Mesenchymal stem cell (in vitro differentiated cells and primary cell): ENCODE results near the gene MBNL1.
"Not testable (repeated sequence)": the region's sequence is repeated elsewhere in the genome, so short reads cannot be mapped to it uniquely, and the experiment has no call there.

Source experiments
- DNase-seq: peaks from one replicate; pipeline ENCODE4 v3.0.0-alpha.2; 2013
- H2AFZ ChIP-seq: one replicate; pipeline ENCODE4 v1.6.1; 2013; ENCODE audit warnings: low read depth, mild to moderate bottlenecking, control low read depth, inconsistent platforms, low read length, moderate library complexity
- H2AK5ac ChIP-seq: 2 replicates; pipeline ENCODE4 v1.6.1; 2013; ENCODE audit warnings: low read length, moderate library complexity, mild to moderate bottlenecking, inconsistent platforms; ENCODE audit not compliant: severe bottlenecking
- H2BK120ac ChIP-seq: one replicate; pipeline ENCODE4 v1.6.1; 2013; ENCODE audit warnings: low read depth, mild to moderate bottlenecking, inconsistent platforms, low read length, moderate library complexity
- H2BK12ac ChIP-seq, 2 experiments: one replicate each; pipeline ENCODE4 v1.6.1; 2013; ENCODE audit warnings: inconsistent platforms in 2 of 2, low read length in 2 of 2, mild to moderate bottlenecking in 2 of 2, moderate library complexity in 2 of 2, control low read depth in 1 of 2
- H2BK15ac ChIP-seq: one replicate; pipeline ENCODE4 v1.6.1; 2013; ENCODE audit warnings: mild to moderate bottlenecking, low read depth, inconsistent platforms; ENCODE audit not compliant: poor library complexity, severe bottlenecking
- H2BK5ac ChIP-seq: 2 replicates; pipeline ENCODE4 v1.6.1; 2013; ENCODE audit warnings: low read depth, mild to moderate bottlenecking, low read length, control low read depth, inconsistent platforms; ENCODE audit not compliant: poor library complexity, severe bottlenecking
- H3K14ac ChIP-seq, 2 experiments: one replicate each; pipeline ENCODE4 v1.6.1; 2013; ENCODE audit warnings: inconsistent platforms in 2 of 2, low read length in 2 of 2, control low read depth in 1 of 2, mild to moderate bottlenecking in 1 of 2, moderate library complexity in 1 of 2
- H3K18ac ChIP-seq, 2 experiments: one replicate each; pipeline ENCODE4 v1.6.1; 2013; ENCODE audit warnings: inconsistent platforms in 2 of 2, low read length in 2 of 2, control low read depth in 1 of 2, low read depth in 1 of 2, mild to moderate bottlenecking in 1 of 2
- H3K23ac ChIP-seq, 2 experiments: one replicate each; pipeline ENCODE4 v1.6.1; 2013; ENCODE audit warnings: inconsistent platforms in 2 of 2, low read length in 2 of 2, mild to moderate bottlenecking in 2 of 2, moderate library complexity in 2 of 2, control low read depth in 1 of 2
- H3K27ac ChIP-seq: 2 replicates; pipeline ENCODE4 v1.5.1; 2013; ENCODE audit warnings: mild to moderate bottlenecking, moderate library complexity, low read length, control low read depth, inconsistent platforms; ENCODE audit not compliant: poor library complexity, severe bottlenecking
- H3K27me3 ChIP-seq, 2 experiments: 2 replicates each; pipeline versions ENCODE4 v1.6.1 to v1.7.0; 2013; ENCODE audit warnings: low read length in 2 of 2, mild to moderate bottlenecking in 2 of 2, moderate library complexity in 2 of 2, control low read depth in 1 of 2, inconsistent platforms in 1 of 2; ENCODE audit not compliant: control insufficient read depth in 1 of 2, insufficient read depth in 1 of 2
- H3K36me3 ChIP-seq, 2 experiments: 2 replicates each; pipeline versions ENCODE4 v1.6.1 to v1.7.0; 2013; ENCODE audit warnings: low read length in 2 of 2, control low read depth in 1 of 2, inconsistent platforms in 1 of 2, low read depth in 1 of 2, mild to moderate bottlenecking in 1 of 2; ENCODE audit not compliant: insufficient read depth in 2 of 2, control insufficient read depth in 1 of 2
- H3K4ac ChIP-seq, 2 experiments: one replicate each; pipeline ENCODE4 v1.6.1; 2013; ENCODE audit warnings: inconsistent platforms in 2 of 2, low read length in 2 of 2, mild to moderate bottlenecking in 2 of 2, moderate library complexity in 2 of 2, control low read depth in 1 of 2, low read depth in 1 of 2
- H3K4me1 ChIP-seq: 2 replicates; pipeline ENCODE4 v1.6.1; 2013; ENCODE audit warnings: low read depth, low read length, control low read depth; ENCODE audit not compliant: control insufficient read depth, insufficient read depth
- H3K4me2 ChIP-seq: 2 replicates; pipeline ENCODE4 v1.6.1; 2013; ENCODE audit warnings: low read length, mild to moderate bottlenecking, inconsistent platforms; ENCODE audit not compliant: poor library complexity, severe bottlenecking
- H3K4me3 ChIP-seq, 2 experiments: 2 replicates each; pipeline versions ENCODE4 v1.5.1 to v1.7.0; 2013; ENCODE audit warnings: low read length in 2 of 2, mild to moderate bottlenecking in 2 of 2, control low read depth in 1 of 2, low read depth in 1 of 2; ENCODE audit not compliant: insufficient read depth in 1 of 2
- H3K79me1 ChIP-seq: replicated peaks from 2 replicates; pipeline ENCODE4 v1.6.1; 2013; ENCODE audit warnings: mild to moderate bottlenecking, control low read depth, low read length, inconsistent platforms; ENCODE audit not compliant: poor library complexity, severe bottlenecking
- H3K9ac ChIP-seq: 2 replicates; pipeline ENCODE4 v1.7.0; 2013; ENCODE audit warnings: mild to moderate bottlenecking, low read length, moderate library complexity
- H3K9me3 ChIP-seq: 2 replicates; pipeline ENCODE4 v1.7.0; 2013; ENCODE audit warnings: mild to moderate bottlenecking, low read length; ENCODE audit not compliant: control insufficient read depth
- H4K8ac ChIP-seq: one replicate; pipeline ENCODE4 v1.6.1; 2013; ENCODE audit warnings: inconsistent platforms, mild to moderate bottlenecking, low read length, moderate library complexity
- H4K91ac ChIP-seq: one replicate; pipeline ENCODE4 v1.6.1; 2013; ENCODE audit warnings: mild to moderate bottlenecking, low read length, inconsistent platforms
- WGBS: methylation state at CpG from one replicate; pipeline ENCODE4 v1.1.7; 2013; ENCODE audit warnings: mixed read lengths; 5-methylcytosine and 5-hydroxymethylcytosine counted together

MBNL1 gene

DNA sequence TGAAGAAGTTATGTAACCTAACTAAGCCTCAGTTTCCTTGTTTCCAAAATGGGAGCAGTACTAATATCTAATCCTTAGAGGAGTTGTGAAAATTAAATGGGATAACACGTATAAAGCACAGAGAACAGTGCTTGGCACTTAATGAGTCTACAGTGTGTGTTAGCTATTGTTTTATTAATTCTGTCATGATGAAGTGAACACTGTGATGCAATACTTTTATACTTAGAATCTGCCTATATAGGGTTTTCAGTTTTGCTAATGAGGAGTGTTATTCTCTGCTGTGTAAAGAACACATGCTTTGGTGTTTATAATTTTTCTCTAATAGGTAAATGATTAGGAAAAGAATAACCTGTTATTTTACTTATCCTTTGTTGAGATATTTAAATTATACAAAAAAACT is 65.2 kb downstream of the MBNL1 start:
- no peak overlapping the region for H2BK5ac ChIP-seq
- no peak overlapping the region for H2BK15ac ChIP-seq
- no peak overlapping the region for H3K4ac ChIP-seq
- H3K4me3 ChIP-seq = no peak overlapping the region
- no peak overlapping the region for H2AK5ac ChIP-seq
- no peak overlapping the region for H3K9ac ChIP-seq
- H2BK12ac ChIP-seq = no peak overlapping the region
- H4K8ac ChIP-seq = no peak overlapping the region
- no peak overlapping the region for H2AFZ ChIP-seq
- no peak overlapping the region for H3K23ac ChIP-seq
- H3K18ac ChIP-seq = no peak overlapping the region
- peaks cover 6 to 24% of the 10 kb centered on the region in 2 experiments for H3K36me3 ChIP-seq
- no peaks in the 10 kb centered on the region for H3K9me3 ChIP-seq
- no peak overlapping the region for H4K91ac ChIP-seq
- H3K4me2 ChIP-seq = no peak overlapping the region
- DNase-seq = no peak
- no peaks in the 10 kb centered on the region for H3K27me3 ChIP-seq
- peaks cover 6% of the 10 kb centered on the region for H3K4me1 ChIP-seq
- H2BK120ac ChIP-seq = no peak overlapping the region
- H3K14ac ChIP-seq = no peak overlapping the region
- whole genome bisulfite sequencing = 100% methylated on average over 1 of the region's 1 CpG
- H3K27ac ChIP-seq = no peak overlapping the region
- peaks cover 4% of the 10 kb centered on the region for H3K79me1 ChIP-seq

DNA sequence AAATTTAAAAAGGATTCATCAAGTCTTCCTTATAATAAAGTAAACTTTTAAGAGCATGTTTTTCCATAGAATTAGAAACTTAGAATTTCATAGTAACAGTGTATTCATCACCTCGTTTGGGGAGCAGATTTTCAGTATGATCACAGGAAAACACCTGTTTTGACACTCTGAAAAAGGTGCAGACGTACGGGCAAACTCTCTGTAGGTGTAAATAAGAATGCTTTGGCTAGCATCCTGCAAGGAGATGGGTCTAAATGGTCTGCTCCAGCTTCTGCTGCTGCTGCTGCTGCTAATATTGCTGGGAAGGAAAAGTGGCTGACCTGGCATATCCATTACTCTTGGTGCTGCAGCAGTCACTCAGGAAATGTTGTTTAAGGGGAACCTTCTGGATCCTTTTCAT is 66.0 kb downstream of the MBNL1 start:
- no peak overlapping the region for H2BK15ac ChIP-seq
- peaks cover 4% of the 10 kb centered on the region for H3K79me1 ChIP-seq

DNA sequence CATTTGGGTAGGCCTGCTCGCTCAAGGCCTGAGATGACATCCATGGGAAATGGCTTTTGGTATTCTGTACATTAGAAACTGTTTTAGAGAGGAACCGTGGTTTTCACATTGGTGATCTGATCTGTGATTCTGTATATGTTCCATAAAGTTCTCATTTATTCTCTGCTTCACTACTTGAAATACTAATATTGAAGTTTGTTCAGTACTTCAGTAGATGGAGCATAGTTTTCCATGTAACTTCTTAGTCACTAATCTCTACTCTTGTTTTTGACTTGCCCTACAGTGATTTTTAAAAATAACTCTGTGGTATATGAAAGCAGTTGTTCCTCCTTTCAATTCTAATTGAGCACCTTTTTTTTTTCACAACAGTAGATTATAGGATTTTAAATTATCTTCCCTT is 66.5 kb downstream of the MBNL1 start:
- Histone ChIP-seq H3K27ac (no peak overlapping the region), H3K36me3 (peaks cover 6 to 32% of the 10 kb centered on the region in 2 experiments), H3K9ac (no peak overlapping the region), H3K4me2 (no peak overlapping the region), H2BK5ac (no peak overlapping the region), H3K4ac (no peak overlapping the region), H3K23ac (no peak overlapping the region), H4K91ac (no peak overlapping the region), H3K4me1 (peaks cover 4% of the 10 kb centered on the region), H3K79me1 (peaks cover 8% of the 10 kb centered on the region), H3K14ac (no peak overlapping the region), H4K8ac (no peak overlapping the region), H3K9me3 (no peaks in the 10 kb centered on the region), H2AFZ (no peak overlapping the region), H3K18ac (no peak overlapping the region), H3K27me3 (no peaks in the 10 kb centered on the region), H2BK120ac (no peak overlapping the region), H2BK15ac (no peak overlapping the region), H2BK12ac (no peak overlapping the region), H3K4me3 (no peak overlapping the region), H2AK5ac (no peak overlapping the region)
- 100% methylated on average over 1 of the region's 2 CpGs for WGBS
- DNase-seq = no peak

More for the DNA sequence above, 66.0 kb downstream of the MBNL1 start:
- 95% methylated on average over 3 of the region's 3 CpGs for WGBS
- Histone ChIP-seq H3K9me3 (no peaks in the 10 kb centered on the region), H3K23ac (no peak overlapping the region), H2BK5ac (no peak overlapping the region), H3K27ac (no peak overlapping the region), H3K4me1 (peaks cover 4% of the 10 kb centered on the region), H2AFZ (no peak overlapping the region), H3K14ac (no peak overlapping the region), H3K4me2 (no peak overlapping the region), H2BK120ac (no peak overlapping the region), H4K91ac (no peak overlapping the region), H3K18ac (no peak overlapping the region), H3K4me3 (no peak overlapping the region), H4K8ac (no peak overlapping the region), H3K36me3 (peaks cover 6 to 27% of the 10 kb centered on the region in 2 experiments), H3K4ac (no peak overlapping the region), H3K27me3 (no peaks in the 10 kb centered on the region), H3K9ac (no peak overlapping the region), H2BK12ac (no peak overlapping the region), H2AK5ac (no peak overlapping the region)
- no peak for DNase-seq

DNA sequence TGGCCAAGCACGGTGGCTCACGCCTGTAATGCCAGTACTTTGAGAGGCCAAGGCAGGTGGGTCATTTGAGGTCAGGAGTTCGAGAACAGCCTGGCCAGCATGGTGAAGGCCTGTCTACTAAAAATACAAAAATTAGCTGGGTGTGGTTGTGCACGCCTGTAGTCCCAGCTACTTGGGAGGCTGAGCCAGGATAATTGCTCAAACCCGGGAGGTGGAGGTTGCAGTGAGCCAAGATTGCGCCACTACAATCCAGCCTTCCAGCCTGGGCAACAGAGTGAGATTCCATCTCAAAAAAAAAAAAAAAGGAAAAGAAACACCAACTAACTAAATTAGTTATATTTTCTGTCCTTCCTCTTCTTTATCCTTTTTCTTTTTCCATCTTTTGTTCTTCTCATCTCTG is 68.6 kb downstream of the MBNL1 start:
- not testable (repeated sequence) for H2AK5ac ChIP-seq, H3K18ac ChIP-seq, H4K8ac ChIP-seq, H2AFZ ChIP-seq, H3K14ac ChIP-seq, H3K4me2 ChIP-seq, DNase-seq, H3K9me3 ChIP-seq, H4K91ac ChIP-seq, H3K4ac ChIP-seq, H2BK12ac ChIP-seq, H2BK120ac ChIP-seq, H2BK15ac ChIP-seq, H3K23ac ChIP-seq, H3K27me3 ChIP-seq, H3K9ac ChIP-seq, H3K4me1 ChIP-seq, H2BK5ac ChIP-seq, H3K4me3 ChIP-seq, H3K27ac ChIP-seq
- peaks cover 12% of the 10 kb centered on the region for H3K79me1 ChIP-seq
- H3K36me3 ChIP-seq = peaks cover 6 to 45% of the 10 kb centered on the region in 2 experiments
- 98% methylated on average over 6 of the region's 6 CpGs for whole genome bisulfite sequencing
